T-helper 2 cell treated with Interferon-gamma antibody and Interleukin-4, amounts not matched to agents 100 ng/mL and 5 ng/mL, for 36 hours (primary cell): ENCODE results near the gene MLPH. TPM values are rescaled to one million over a fixed set of nuclear protein-coding genes. Genes with fewer than 3 reads are reported as not detected.
"Not testable (repeated sequence)": the region's sequence is repeated elsewhere in the genome, so short reads cannot be mapped to it uniquely, and the experiment has no call there.

Experiments used
- intact Hi-C: fragments of 100-400 bp; cut with micrococcal nuclease; formaldehyde crosslinking; loops from one replicate; pipeline ENCODE4 v1.15.1; 2023
- total RNA-seq: library from RNA; stranded (reverse); gene quantifications from 2 replicates; pipeline ENCODE4 v1.2.3, GENCODE V29; 2022

MLPH gene
- total RNA-seq, 1 donor from 2014 or later = not detected

- intact Hi-C loops = no loop called here
Observed at GRCh38 chr2:237577956-237578870, 91.2 kb downstream of the MLPH start.

DNA sequence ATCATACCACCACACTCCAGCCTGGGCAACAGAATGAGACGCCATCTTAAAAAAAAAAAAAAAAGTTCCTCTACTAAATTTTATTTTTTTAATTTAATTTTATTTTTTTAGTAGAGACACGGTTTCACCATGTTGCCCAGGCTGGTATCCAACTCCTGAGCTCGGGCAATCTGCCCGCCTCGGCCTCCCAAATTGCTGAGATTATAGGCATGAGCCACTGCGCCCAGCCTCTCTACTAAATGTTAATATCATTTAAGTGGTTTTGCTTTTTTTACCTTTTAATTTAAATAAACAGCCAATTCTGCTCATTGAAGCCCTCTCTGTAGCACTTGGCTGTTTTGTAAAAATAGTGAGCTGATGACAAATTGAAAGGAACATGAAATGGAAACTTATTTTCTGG is 94.3 kb downstream of the MLPH start:
- intact Hi-C loops = loop anchor here (2.0 kb wide), 1 partner anchor 163 kb away; no protein-coding TSS in a partner anchor

DNA sequence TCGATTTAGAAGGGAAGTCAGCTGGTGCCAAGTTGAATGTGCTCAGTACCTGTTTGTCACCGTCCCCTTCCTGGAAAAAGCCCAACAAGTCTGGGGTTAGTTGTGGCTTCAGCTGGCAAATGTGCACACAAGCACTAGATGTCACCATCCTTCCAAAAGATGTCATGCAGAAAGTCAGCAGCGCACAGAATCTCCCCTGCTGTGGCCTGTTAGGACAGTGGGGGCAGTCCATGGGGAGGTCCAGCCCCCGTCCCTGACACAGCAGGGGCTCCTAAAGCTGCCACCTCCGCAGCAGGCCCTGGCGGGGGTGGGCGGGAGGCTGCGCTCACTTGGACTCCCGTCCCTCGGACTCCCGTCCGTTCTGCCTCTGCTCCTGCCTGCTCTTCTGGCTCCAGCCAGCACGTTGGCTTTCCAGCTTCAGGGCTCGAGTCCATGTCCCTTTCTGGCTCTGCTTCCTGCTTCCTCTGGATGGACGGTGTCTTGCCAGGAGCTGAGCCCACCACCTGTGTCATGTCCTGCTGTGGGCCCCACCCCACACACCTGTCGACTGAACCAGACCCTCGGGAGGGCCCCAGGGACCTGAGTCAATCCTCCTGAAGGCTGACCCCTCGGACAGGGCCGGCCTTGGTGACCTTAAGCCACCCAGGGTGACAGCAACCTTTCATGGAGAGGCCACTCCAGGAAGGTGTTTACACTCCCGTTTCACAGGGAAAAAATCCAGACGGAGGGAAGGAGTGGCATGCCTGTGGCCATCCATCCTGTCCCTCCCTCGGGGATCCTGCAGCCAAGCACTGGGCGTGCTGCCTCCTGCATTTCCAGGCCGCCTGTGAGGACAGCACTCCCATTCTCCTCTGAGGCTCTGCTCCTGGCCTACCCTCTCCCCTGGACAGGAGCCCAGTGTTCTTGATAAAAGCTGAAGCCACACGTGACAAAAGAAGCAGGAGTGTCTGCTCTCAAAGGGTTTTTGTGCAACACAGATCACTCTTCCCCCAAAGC is 95.0 kb downstream of the MLPH start:
- intact Hi-C loops = loop anchor here (2.0 kb wide), 1 partner anchor 163 kb away; no protein-coding TSS in a partner anchor

DNA sequence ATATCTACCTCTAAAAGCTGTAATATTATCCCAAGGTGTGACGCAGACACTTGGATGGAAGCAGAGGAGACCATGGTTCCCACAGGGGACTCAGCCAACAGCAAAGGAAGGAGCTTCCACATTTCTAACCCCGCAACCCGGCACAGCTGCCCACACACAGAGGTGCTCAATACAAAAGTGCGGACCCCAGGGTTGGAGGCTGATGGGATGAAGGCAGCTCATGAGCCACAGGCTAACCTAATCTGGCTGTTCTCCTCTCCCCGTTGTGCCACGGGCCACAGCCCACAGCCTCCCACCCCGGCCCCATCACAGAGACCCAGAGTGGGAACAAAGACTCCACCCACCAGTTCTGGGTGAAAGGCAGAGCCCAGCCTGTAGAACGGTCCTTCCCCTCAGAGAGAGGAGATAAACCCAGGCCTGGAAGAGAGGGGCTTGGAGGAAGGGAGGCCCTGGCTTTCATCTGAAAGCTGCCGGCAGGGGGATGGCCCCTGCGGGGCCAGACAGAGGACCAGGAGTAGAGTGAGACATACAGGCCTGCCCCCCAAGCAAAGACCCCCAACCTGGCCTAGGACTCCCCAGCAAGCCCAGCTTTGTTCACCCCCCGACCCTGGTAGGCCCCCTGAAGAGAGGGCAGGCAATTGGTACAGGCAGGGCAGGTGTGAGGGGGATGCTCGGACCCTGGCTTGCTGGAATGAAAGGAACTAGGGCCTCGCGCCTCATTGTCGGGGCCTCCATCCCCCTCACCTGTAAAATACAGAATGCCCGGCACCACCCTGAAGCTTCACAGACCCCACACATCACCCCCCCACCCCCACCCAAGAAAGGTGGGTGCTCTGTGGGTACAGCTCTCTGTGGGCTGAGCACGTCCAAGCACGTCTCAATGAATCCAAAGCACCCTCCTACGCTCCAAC is 96.6 kb downstream of the MLPH start:
- intact Hi-C loops = no loop called here

- intact Hi-C loops = no loop called here
Observed at GRCh38 chr2:237585590-237586221, 98.7 kb downstream of the MLPH start.

DNA sequence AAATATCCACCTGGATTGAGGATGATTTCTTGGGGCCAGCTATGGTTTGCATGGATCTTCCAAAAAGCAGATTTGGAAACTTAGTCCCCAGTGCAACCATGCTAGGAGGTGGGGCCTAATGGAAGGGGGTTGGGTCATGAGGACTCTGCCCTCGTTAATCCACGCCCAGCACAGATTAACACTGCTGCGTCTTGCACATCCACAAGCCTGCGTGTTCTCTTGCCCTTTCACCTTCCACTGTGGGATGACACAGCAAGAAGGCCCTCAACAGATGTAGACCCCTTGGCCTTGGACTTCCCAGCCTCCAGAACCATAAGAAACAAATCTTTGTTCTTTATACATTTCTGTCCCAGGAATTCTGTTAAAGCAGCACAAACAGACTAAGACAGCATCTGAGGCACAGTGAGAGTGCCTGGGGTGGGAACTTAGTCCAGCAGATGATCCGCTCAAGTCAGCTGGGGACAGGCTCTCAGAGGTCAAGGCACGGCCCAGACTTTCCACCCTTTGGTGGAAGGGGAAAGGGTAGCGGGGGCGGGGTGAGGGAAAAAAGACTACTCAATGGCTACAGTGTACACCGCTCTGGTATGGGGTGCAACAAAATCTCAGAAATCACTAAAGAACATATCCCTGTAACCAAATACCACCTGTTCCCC is 101.1 kb downstream of the MLPH start:
- intact Hi-C loops = no loop called here

DNA sequence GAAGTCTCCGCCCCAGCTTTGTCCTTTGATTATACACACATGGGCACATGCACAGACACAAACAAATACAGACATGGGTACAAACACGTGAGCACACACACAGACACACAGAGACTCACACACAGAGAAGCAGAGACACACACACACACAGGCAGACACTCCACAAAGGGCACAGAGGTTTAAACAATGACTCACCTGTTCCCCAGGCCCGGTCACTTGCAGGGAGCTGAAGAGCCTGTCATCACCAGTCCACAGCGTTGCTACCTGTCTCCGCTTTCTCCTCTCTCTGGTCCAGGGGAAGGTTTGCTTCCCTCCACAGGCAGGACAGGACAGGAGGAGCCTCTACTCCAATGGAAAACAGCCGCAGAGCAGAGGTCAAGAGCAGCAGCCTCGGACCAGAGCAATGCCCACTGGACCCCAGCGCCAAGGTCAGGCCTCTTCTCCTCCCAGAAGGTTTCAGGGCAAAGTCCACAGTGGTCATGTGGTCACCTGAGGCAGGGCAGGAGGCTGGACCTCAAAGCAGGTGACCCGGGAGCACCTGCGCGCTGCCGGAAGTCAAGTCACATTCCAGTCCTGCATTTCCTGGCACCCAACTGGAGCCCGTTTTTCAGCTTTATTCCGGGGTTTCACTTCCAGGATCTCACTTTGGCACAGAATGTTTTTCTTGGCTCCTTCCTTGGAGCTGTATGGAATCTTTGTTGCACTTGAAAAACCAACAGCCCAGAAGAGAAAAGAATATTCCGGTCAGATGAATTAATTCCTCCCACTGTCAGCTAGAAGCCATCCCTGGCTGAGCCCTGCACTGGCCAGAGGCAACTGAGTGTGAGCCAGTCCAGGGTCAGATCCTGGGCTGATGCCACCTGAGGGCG is 103.5 kb downstream of the MLPH start, which contains the start of gene RAB17:
Gene RAB17, minus strand, starts transcription at position 463 of the 869 bp plus-strand sequence. CDS start 4,580 bp downstream, outside the sequence.
- intact Hi-C loops = no loop called here

GRCh38 chr2:237591141-237591881 is 104.3 kb downstream of the MLPH start:
- intact Hi-C loops = no loop called here

DNA sequence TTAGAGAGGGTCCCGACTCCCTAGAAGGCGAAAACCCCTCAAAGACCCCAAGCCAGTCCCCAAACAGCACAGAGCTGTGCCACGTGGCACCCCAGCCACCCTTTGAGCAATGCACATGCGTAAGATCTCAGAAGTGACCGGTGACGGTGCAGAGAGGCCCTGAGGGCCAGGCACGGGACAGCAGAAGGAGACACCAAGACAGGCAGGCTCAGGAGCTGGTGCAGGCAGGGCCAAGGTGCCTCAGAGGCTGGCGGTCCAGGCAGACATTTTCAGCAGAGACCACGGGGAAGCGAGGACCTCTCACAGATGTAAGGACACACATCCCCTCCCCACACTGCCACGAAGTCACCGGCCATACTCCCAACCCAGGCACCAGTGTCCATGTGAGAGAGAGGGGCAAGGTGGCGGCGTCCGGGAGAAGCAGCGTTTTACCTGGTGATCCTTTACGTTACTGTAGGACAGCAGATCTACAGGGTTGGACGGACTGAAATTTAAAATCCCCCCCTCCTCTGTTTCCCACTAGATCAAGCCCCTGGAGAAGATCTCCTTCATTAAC is 105.5 kb downstream of the MLPH start:
- intact Hi-C loops = no loop called here

GRCh38 chr2:237593036-237593435 is 106.0 kb downstream of the MLPH start:
- intact Hi-C loops = no loop called here

GRCh38 chr2:237593596-237594320 is 106.7 kb downstream of the MLPH start:
- intact Hi-C loops = no loop called here

DNA sequence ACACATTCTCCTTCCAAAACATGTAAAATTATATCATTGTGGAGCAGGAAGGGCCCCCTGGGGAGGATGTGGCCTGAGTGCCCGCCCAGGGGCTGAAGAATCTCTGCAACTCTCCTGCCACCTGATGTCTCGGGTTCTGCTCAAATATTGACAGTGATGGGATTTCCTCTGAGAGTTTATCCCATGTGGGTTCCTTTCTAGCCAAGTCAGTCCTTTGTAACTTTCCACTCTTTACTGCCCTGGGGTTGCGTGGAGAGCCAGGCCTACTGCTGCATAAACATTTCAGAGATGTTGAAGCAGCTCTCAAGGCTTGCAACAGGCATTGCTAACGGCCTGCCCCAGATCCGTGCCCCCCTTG is 107.4 kb downstream of the MLPH start:
- intact Hi-C loops = no loop called here

GRCh38 chr2:237595829-237596519 is 108.9 kb downstream of the MLPH start:
- intact Hi-C loops = not testable (repeated sequence)

- intact Hi-C loops = no loop called here
Observed at GRCh38 chr2:237596520-237597195, 109.6 kb downstream of the MLPH start.

GRCh38 chr2:237597196-237598145 is 110.4 kb downstream of the MLPH start:
- intact Hi-C loops = no loop called here
